ENCODE results near the gene COX17. TPM values are rescaled to one million over a fixed set of nuclear protein-coding genes. Genes with fewer than 3 reads are reported as not detected.

The COX17 gene
- total and polyA plus RNA-seq, 2 donors (not counting 3 experiments of a cell fraction or from before 2014, with no cell fraction given) = 19.8 to 37.6 TPM

- DNase-seq (ENCODE audit: low read depth, low spot score) (no peak), FAIRE-seq (no peak)
- CTCF ChIA-PET = interaction anchor here (0.9 to 2.4 kb wide), 2 partner anchors 15 to 33 kb away, joined by 3 to 5 read pairs; no protein-coding TSS in a partner anchor
- no peaks in the 10 kb centered on the region for H3K9me3 ChIP-seq (replicated peaks; ENCODE audit: control insufficient read depth, insufficient read depth, low read length)
- H3K9me1 ChIP-seq (replicated peaks; ENCODE audit: control insufficient read depth, extremely low read depth, insufficient read depth, low read length) = no peaks in the 10 kb centered on the region
- POLR2A ChIA-PET = no interaction called here
- no peaks in the 10 kb centered on the region for H3K27me3 ChIP-seq (ENCODE audit: control insufficient read depth in 2 of 2, insufficient read depth in 2 of 2, low read length in 2 of 2)
- no peaks in the 10 kb centered on the region for H4K20me1 ChIP-seq (replicated peaks; ENCODE audit: control insufficient read depth, extremely low read depth, insufficient read depth, low read length)
- H3K36me3 ChIP-seq (ENCODE audit: control insufficient read depth in 2 of 2, extremely low read depth in 1 of 2, insufficient read depth in 2 of 2, low read length in 2 of 2) = no peaks in the 10 kb centered on the region
- H3K4me3 ChIP-seq (replicated peaks in 1 of 3; ENCODE audit: insufficient read depth in 1 of 3, low read depth in 1 of 3, low read length in 3 of 3) = no peak overlapping the region
- BruUV-seq (replicated peaks) = no TSS peak
- no peak overlapping the region for H3K4me2 ChIP-seq (ENCODE audit: insufficient read depth, low read length)
- intact Hi-C loops (cut with micrococcal nuclease) (no loop called here), dilution Hi-C loops (cut with MboI; ENCODE audit: extremely low pct_ligation_motif_present, low sequenced_read_pairs) (no loop called here)
- TF ChIP-seq MAX (IDR thresholded peaks at IDR 0.05; ENCODE audit: insufficient read depth, insufficient read length) = no peak
- no peak for TF ChIP-seq FOS (IDR thresholded peaks at IDR 0.05; ENCODE audit: borderline replicate concordance, insufficient read depth, low read length)
- TF ChIP-seq EZH2 (IDR thresholded peaks at IDR 0.05; ENCODE audit: borderline replicate concordance, low read depth, low read length, severe bottlenecking) = no peak
- TF ChIP-seq CTCF (IDR thresholded peaks at IDR 0.05; ENCODE audit: extremely low read depth in 1 of 2, insufficient read depth in 1 of 2, low read depth in 1 of 2, low read length in 2 of 2) = no peak
- no peak overlapping the region for H3K27ac ChIP-seq (ENCODE audit: insufficient read depth, low read depth, low read length)
- no peak overlapping the region for H2AFZ ChIP-seq (ENCODE audit: low read depth, low read length)
- H3K79me2 ChIP-seq (ENCODE audit: control insufficient read depth, insufficient read depth, low read length) = no peaks in the 10 kb centered on the region
- H3K9ac ChIP-seq (replicated peaks; ENCODE audit: extremely low read depth, insufficient read depth, low read length) = no peak overlapping the region
- peaks cover 4% of the 10 kb centered on the region for H3K4me1 ChIP-seq (ENCODE audit: control insufficient read depth, extremely low read depth, insufficient read depth, low read length)
These were observed 29.2 kb downstream of the COX17 start for GRCh38 chr3:119647843-119648575.
